Stimulated activated CD8-positive, alpha-beta memory T cell treated with anti-CD3 and anti-CD28 coated beads, Interleukin-4, amount 100 ng/mL, for 48 hours (primary cell): ENCODE data around the gene CREG1.
"Not testable (repeated sequence)": the region's sequence is repeated elsewhere in the genome, so short reads cannot be mapped to it uniquely, and the experiment has no call there.

Experiments
- DNase-seq: peaks from one replicate; pipeline ENCODE4 v3.0.0-alpha.2; 2020

Gene CREG1

DNA sequence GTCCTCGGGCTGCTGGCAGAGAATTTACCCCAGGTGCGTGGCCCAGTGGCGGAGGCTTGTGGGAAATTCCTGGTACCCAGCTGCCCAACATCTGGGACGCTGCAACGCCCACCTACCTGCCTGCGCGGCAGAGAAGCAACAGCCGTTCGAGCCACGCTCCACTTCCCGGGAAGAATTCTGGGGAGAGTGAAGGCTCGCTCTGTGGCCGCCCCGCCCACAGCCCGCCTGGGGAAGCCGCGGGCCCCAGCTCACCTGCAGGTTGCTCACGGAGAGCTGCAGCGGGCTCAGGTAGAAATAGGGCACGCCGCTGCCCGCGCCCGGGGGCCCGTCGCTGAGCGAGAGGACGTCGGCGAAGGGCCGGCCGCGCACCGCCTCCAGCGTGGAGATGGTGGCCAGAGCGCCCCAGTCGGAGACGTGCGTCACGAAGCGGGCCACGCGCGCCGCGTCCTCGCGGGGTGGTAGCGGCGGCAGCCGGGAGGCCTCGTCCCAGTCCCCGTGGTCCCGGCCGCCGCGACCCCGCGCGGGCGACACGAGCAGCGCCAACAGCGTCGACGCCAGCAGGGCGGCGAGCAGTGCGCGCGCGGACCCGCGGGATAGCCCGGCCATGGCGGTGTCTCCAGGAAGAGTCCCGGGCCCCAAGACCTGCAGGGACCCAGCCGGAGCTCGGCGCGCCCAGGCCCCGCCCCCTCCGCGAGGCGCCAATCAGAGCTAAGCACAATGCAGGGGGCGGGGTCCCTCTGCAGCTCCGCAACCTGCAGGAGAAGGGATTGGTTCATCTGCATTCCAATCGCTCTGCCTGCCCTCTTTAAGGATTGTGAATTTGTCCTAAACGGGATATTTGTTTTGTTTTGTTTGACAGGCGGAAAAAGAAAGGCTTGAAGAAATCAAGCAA, at the start of gene CREG1:
Gene CREG1, minus strand, starts transcription at position 627 of the 892 bp plus-strand sequence.
- DNase-seq = peak; percentile 92

- DNase-seq = peak; percentile 40
Observed at GRCh38 chr1:167602840-167603239, 49.3 kb upstream of the CREG1 start.

- DNase-seq = peak; percentile 45
Observed at GRCh38 chr1:167601442-167602383, 48.2 kb upstream of the CREG1 start.

DNA sequence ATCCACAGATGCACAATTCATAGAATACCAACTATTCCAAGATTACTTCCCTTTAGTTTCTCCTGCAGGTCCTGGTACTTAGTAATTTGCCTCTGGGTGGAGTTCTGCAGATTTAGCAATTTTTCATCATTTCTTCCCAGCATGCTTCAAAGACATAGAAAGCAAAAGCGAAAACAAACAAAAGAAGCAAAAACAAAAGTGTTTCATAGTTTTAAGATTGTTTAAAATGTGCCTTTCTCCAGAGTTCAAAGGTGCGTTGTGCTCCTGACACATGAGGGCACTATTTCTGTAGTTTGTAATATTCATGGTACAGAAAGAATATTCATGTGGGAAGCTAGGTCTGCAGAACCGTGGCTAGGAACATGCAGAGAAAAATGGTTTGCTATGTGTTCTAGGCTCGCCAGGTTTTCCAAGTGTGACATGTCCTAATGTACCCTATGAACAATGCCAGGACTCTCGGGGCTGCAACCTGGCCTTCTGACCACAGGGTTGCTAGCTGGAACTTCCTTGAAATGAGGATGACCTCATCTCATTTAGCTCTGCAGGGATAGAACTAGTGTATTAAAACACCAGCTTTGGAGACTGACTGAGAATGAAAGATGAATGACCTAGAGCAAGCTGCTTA, 46.5 kb upstream of the CREG1 start:
- peak; percentile 39 for DNase-seq

DNA sequence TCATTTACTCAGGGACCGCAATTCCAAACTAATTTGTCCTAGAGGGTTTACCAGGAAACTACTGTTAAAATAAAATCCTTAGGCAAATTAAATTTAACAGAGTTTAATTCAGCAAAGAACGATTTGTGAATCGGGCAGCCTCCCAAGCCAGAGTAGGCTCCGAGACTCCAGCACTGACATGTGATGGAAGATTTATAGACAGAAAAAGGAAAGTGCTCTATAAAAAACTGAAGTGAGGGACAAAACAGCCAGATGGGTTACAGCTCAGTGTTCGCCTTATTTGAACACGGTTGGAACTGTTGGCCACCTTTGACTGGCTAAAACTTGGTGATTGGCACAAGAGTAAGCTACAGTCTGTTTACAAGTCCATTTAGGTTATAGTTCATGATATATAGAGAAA, 41.3 kb upstream of the CREG1 start:
- DNase-seq = no peak

GRCh38 chr1:167593860-167594259, 40.3 kb upstream of the CREG1 start:
- no peak for DNase-seq

DNA sequence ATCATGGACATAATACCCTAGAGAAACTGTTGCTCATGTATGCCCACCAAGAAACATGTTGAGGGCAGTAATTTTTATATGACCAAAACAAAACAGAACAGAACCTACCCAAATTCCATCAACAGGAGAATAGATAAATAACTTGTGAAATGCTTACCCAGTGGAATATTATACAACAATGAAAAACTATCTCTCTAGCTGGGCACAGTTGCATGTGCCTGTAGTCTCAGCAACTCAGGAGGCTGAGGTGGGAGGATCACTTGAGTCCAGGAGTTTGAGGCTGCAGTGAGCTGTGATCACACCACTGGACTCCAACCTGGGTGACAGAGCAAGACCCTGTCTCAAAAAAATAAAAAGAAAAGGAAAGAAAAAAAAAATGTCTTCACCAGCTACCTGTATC, 38.9 kb upstream of the CREG1 start:
- DNase-seq = no peak

GRCh38 chr1:167588361-167588760, 34.8 kb upstream of the CREG1 start:
- no peak for DNase-seq

GRCh38 chr1:167587872-167588271, 34.3 kb upstream of the CREG1 start:
- DNase-seq = no peak

DNA sequence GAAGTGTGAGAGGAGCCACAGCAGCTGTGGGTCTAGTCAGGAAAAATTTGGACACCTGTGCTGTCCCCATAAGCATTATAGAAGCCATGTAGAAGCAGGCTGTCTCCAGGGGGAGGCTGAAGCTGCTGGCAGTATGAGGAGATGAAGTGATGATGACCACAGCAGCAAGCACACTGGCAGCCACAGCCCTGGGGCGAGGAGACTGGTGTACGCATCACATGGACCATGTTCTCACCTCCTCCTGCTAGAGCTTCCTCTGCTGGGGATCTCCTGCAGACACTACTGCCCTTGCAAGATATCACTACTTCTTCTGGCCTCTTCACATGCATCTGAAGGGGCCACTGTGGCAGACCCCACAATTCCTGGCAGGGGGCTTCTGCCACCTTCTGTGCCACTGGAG, 33.8 kb upstream of the CREG1 start:
- no peak for DNase-seq

DNA sequence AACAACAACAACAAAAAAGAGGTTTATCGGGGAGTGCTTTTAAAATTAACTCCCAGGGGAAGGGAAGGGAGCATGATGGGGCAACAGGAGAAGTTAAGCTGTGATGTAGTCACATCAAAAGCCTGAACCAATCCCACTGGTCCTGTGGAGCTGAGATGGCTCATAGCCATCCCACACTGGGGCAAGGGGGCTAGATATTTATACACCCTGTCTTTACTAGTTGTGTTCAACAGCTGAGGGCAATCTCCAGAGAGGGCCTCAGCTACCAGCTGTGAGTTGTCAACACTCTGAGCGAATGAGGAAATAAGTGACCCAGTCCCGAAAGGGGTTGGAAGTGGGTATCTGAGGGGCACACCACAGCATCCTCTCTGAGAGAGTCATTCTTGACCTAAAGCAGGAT, 31.0 kb upstream of the CREG1 start:
- no peak for DNase-seq

- no peak for DNase-seq
Observed at GRCh38 chr1:167582722-167583121, 29.2 kb upstream of the CREG1 start.

DNA sequence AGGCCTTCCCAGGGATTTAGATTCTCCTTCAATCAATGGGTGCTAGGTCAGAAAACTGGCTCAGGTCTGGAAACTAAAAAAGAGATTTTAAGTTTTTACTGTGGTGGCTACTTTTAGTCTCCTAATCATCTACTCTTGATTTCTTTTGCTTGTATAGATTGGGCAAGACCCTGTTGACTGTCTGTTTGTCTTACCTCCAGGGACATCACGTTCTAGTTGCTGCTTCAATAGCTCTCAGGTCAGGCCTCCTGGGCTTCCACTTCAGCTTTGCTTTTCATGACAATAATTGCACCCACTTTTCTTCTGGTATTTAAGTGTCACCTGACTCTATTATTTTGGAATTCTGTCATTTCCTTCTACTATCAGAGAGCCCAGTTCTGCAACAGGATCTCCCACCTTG, 28.5 kb upstream of the CREG1 start:
- DNase-seq = no peak

- DNase-seq = no peak
Observed at GRCh38 chr1:167579986-167580385, 26.4 kb upstream of the CREG1 start.

DNA sequence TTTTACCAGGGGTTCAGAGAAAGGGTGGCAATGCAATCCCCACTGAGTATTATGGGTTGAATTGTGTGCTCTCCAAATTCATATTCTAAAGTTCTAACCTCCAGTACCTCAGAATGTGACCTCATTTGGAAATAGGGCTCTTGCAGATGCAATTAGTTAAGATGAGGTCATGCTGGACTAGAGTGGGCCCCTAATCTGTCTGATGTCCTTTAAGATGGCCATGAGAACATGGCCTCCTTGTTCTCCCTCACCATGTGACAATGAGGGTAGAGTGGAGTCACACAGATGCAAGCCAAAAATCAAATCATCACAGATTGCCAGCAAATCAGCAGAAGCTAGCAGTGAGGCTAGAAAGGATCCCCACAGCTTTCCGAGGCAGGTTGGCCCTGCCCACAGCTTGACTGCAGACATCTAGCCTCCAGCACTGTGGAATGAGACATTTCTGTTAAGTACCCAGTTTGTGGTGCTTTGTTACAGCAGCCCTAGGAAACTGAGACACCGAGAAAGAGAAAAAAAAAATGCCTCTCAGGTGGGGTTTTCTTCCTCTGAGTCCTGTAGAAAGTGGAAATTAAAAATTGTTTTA, 25.5 kb upstream of the CREG1 start:
- no peak for DNase-seq

GRCh38 chr1:167575649-167576048, 22.1 kb upstream of the CREG1 start:
- DNase-seq = no peak

- DNase-seq = no peak
Observed at GRCh38 chr1:167573035-167573434, 19.5 kb upstream of the CREG1 start.

DNA sequence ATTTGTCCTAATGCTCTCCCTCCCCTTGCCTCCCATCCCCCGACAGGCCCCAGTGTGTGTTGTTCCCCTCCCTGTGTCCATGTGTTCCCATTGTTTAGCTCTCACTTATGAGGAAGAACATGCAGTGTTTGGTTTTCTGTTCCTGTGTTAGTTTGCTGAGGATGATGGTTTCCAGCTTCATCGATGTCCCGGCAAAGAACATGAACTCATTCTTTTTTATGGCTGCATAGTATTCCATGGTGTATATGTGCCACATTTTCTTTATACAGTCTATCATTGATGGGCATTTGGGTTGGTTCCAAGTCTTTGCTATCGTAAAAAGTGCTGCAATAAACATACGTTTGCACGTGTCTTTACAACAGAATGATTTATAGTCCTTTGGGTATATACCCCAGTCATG, 17.1 kb upstream of the CREG1 start:
- not testable (repeated sequence) for DNase-seq

- no peak for DNase-seq
Observed at GRCh38 chr1:167567663-167568062, 14.1 kb upstream of the CREG1 start.

DNA sequence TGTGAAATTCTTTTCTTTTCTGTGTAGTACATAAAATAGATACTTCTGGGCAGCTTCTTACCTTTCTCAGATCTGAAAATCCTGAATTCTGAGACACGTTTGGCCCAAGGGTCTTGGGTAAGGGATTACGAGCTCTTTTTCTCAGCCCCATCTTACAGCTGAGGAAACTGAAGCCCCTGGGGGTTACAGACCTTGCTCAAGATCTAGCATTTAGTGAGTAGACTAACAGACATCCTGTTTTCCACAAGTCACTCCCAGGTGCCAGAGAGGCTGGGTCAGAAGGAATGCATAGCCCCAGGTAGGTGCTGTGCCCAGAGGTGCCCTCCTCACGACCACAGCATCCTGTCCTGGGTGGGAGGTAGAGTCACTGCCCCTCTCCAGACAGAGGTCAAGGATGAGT, 13.2 kb upstream of the CREG1 start:
- DNase-seq = no peak

DNA sequence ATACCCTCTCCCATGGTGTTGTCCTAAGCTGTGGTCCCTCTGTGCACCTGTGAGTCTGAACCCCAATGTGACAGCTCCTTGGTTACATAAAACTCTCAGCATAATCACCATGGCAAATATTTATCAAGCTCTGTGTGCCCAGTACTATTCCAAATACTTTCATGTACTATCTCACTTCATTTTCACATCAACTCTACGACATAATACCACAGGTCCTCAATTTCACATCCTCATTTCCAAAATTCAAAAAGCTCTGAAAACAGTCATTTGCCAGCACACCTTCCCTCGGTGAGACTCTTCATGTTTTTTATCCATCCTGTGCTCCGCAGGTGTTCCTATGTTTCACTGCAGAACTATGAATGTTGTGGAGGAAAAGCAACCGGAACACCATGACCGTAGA, 12.4 kb upstream of the CREG1 start:
- no peak for DNase-seq

GRCh38 chr1:167564612-167565270, 11.2 kb upstream of the CREG1 start:
- DNase-seq = no peak
